ENCODE data around the gene P4HA2.

P4HA2 gene

GRCh38 chr5:132143148-132143547 is 84.5 kb downstream of the P4HA2 start:
- TF ChIP-seq CTCF (IDR thresholded peaks at IDR 0.05), result no peak
- no peaks in the 10 kb centered on the region for H3K9me3 ChIP-seq

GRCh38 chr5:132142459-132142858 is 85.2 kb downstream of the P4HA2 start:
- no peak for TF ChIP-seq CTCF (IDR thresholded peaks at IDR 0.05)
- Histone ChIP-seq H3K36me3 (no peaks in the 10 kb centered on the region), H3K4me3 (ENCODE audit: low read depth in 1 of 2, low read length in 1 of 2) (no peak overlapping the region), H3K4me1 (ENCODE audit: control insufficient read depth in 1 of 2, insufficient read depth in 1 of 2, low read depth in 1 of 2, low read length in 1 of 2) (no peaks in the 10 kb centered on the region), H3K27ac (no peak overlapping the region), H3K9me3 (no peaks in the 10 kb centered on the region), H3K27me3 (peaks cover under 1% of the 10 kb centered on the region)

More at GRCh38 chr5:132143148-132143547, 84.5 kb downstream of the P4HA2 start:
- H3K27ac ChIP-seq, result no peak overlapping the region
- no peaks in the 10 kb centered on the region for H3K36me3 ChIP-seq
- H3K4me3 ChIP-seq (ENCODE audit: low read depth in 1 of 2, low read length in 1 of 2), result no peak overlapping the region
- H3K27me3 ChIP-seq, result peaks cover 5% of the 10 kb centered on the region
- H3K4me1 ChIP-seq (ENCODE audit: control insufficient read depth in 1 of 2, insufficient read depth in 1 of 2, low read depth in 1 of 2, low read length in 1 of 2), result no peaks in the 10 kb centered on the region
